GM18951 (cell line): Measurements from ENCODE around the gene USP50.
"Not testable (repeated sequence)": the region's sequence is repeated elsewhere in the genome, so short reads cannot be mapped to it uniquely, and the experiment has no call there.

ENCODE experiments used
- POLR2A ChIP-seq: IDR thresholded peaks from 4 replicates; pipeline ENCODE4 v1.6.1; 2011; ENCODE audit warnings: mild to moderate bottlenecking; ENCODE audit not compliant: insufficient read length, insufficient read depth; ENCODE audit errors: extremely low read depth
- in situ Hi-C: fragments of 300-500 bp; cut with MboI; formaldehyde crosslinking; loops from one replicate; pipeline ENCODE4 v1.12.0; 2022; ENCODE audit warnings: low sequenced_read_pairs, mixed read lengths, inconsistent platforms; ENCODE audit not compliant: unreplicated experiment

Gene USP50

DNA sequence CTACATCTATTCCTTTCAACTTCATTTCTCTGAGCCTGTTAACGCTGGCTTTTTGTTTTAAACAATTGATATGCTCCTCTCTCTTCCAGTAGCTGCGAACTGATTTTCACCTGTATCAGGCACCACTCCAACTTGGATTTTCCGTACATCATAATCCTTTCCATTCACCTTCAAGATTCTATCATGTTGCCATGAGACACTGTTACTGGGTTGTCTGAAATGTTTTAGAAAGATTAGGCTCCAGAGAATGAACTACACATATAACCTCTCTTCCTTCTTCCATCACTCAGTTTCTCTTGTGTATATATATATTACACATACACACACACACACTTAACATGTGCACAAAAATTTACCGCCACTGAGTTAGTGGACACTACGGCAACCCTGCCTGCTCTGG lies at the start of gene USP50:
Gene USP50, minus strand, starts transcription at position 101 of the 400 bp plus-strand sequence. CDS start 141 bp downstream, outside the sequence.
- in situ Hi-C loops, result no loop called here
- TF ChIP-seq POLR2A, result no peak

DNA sequence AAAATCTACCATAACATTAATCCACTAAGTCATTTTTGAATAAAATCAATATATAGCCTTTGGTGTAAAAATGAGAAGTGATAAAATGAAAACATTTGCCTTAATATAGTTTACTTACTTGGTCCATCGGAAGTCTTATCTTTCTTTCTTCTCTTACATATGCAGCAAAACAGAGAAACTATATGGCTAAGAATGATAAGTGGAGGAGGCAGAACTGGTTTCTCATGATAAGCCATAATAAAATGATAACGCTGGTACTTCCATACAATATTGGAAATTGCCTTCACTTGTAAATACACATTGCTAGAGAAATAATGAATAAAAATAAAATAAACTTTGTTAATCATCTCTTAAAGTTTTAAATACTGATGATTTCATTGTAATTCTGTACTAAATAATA lies 47.8 kb upstream of the USP50 start:
- TF ChIP-seq POLR2A, result no peak
- in situ Hi-C loops, result no loop called here

DNA sequence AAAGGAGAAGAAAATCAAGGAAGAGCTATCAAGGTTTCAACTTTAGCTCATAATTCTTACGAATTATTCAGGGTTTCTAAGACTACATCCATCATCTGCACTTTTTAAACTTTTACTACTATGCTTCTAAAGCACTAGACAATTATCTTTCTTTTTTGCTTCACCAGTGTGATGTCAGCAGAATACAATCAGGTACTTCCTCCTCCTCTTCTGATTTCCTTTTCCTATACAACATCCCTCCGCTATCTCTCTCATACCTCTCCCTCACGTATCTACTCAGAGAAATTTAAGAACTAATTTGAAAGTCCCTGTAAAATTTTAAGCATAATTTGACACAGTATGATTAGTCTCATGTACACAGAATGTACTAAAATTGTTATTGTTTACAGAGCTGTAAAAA lies 47.3 kb upstream of the USP50 start:
- no peak for TF ChIP-seq POLR2A
- in situ Hi-C loops, result no loop called here

DNA sequence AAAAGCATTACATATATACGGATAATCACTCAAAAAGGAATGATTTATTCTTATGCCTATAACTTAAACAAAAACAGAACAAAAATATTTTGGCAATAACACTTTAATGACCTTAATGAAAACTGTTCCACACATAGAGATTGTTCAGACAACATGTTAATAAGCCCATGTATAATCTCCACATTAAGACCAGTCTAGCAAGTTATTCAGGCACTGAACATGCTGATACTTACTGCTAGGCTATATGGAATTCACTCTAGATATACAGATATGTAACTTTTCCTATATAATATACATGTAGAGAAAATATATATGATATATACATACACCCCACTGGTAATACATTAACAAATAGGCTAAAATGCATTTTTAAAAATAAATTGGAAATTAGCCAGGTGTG lies 43.8 kb upstream of the USP50 start:
- in situ Hi-C loops, result no loop called here
- TF ChIP-seq POLR2A, result no peak

DNA sequence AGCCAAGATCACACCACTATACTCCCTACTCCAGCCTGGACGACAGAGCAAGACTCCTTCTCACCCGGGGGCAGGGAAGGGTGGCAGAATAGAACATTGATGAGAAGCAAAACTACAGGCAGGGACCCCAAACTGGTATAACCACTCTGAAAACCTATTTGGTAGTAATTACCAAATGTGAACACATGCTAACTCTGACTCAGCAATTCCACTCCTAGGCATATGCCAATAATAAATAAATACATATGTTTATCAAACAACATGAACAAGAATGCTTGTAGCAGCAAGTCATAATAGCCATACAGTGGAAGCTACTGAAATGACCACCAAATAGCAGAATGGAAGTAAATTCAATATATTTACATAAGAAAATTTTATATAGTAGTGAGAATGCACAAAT lies 31.0 kb upstream of the USP50 start:
- no peak for TF ChIP-seq POLR2A
- in situ Hi-C loops, result no loop called here

DNA sequence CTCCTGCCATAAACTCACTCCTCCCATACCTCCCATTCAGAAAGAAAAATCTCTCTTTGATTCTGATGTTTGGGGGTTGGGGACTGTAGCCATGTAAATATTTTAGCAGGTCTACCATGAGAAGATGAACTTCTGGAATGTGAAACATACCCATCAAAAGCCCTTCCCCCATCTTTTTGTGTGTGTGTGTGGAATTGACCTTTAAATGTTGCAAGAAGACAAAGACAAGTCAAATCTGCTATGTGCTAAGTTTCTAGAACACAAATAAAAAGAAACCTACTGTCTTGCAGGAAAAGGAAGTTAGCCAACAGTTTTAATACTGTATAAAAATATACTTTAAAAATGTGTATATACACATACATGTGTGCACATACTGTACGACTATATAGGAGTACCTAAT lies 29.7 kb upstream of the USP50 start:
- TF ChIP-seq POLR2A, result no peak
- in situ Hi-C loops, result no loop called here

DNA sequence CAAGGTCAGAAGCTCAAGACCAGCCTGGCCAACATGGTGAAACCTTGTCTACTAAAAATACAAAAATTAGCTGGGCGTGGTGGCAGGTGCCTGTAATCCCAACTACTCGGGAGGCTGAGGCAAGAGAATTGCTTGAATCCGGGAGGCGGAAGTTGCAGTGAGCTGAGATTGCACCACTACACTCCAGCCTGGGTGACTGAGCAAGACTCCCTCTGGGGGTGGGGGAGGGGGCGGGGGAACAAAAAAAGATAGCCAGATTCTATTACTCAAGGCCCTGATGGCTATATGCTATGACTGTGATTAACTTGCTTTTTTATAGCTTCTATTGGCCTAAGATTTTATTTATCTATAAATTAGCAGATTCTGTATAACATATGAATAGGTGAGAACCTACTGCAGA lies 27.4 kb upstream of the USP50 start:
- in situ Hi-C loops, result not testable (repeated sequence)

DNA sequence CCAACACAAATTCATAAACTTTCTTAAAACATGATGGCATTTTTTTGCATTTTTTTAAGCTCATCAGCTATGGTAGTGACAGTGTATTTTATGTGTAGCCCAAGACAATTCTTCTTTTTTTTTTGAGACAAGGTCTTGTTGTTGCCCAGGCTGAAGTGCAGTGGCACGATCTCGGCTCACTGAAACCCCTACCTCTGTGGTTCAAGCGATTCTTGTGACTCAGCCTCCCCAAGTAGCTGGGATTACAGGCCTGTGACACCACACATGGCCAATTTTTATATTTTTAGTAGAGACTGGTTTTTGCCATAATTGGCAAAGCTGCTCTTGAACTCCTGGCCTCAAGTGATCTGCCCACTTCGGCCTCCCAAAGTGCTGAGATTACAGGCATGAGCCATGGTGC lies 17.3 kb upstream of the USP50 start:
- no peak for TF ChIP-seq POLR2A
- in situ Hi-C loops, result no loop called here

DNA sequence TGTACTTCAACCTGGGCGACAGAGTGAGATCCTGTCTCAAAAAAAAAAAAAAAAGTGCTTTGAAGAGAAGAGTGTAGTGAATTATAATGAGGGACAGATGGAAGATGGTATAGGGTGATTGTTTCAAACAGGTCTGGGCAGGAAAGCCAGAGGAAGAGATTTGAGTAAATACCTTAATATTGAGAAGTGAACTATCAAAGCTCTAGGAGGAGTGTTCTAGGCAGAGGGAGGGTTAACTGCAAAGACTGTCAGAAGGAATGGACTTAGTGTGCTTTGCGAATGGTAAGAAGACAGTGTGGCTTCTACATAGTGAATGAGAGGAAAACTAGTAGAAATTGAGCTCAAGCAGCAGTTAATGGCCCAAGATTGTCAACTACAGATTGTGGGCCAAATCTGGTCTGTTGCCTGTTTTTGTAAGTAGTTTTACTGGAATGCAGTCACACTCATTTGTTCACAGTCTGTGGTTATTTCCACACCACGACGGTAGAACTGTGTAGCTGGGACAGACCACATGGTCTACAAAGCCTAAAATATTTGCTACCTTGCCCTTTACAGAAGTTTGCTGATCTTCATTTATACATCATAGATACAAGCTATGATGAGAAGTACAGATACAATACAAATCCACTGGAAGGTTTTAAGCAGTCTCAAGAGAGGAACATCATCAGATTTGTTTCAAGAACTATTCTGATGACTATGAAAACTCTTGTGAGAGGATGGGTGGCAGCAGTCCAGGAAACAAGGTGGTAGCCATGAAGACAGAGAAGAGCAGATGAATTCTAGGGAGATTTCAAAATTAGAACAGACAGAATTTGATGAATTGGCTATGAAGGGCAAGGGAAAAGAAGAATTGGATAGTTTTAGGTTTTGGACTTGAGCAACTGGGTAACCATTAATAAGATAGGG lies 16.5 kb upstream of the USP50 start:
- TF ChIP-seq POLR2A, result no peak

DNA sequence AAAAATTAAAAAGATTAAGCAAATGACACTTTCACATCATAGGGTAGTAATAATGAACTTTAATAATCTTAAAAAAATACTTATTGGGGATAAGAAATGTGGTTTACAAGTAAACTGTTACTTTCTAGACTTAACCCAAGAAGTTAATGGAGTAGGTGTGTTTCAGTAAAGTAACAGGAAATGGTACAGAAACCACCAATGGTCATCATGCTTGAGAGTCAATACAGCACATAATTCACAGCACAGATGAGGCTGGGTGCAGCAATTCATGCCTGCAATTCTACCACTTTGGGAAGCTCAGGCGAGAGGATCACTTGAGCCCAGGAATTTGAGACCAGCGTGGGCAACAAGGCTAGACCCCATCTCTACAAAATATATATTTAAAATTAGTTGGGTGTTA lies 11.5 kb upstream of the USP50 start:
- no peak for TF ChIP-seq POLR2A
- in situ Hi-C loops, result no loop called here

More for the DNA sequence above, 16.5 kb upstream of the USP50 start:
- in situ Hi-C loops, result no loop called here

DNA sequence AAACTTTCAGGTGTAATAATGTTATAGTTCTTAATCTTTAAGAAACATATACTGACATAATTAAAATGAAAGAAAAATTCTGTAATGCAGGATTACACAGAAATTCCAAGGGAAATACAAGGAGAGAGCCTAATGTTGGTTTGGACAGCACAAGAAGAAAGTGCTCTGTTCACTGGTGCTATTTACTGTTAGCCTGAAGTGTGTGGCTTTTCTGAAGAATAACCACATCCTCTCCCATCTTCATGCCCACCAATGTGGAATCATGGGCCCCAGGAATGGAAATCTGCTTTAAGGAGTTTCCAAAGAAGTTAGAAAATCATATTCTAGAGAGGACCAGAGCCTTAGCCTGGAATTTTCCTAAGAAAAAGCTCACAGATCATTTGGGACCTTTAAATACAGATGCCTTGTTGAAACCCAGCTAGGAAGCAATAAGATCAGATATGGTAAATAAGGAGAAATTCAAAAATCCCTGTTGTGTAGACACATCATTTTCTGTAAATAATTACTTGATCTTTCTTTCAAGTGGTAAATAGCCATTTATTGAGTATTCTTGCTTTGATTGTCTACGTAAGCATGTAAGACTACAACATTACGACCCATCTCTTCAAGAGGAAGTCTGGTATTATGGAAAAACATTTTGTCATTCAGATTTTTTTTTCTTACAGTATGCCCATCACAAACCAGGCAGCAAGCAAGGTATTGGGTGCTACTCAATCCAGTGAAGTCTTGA lies 10.3 kb upstream of the USP50 start:
- in situ Hi-C loops, result no loop called here
- no peak for TF ChIP-seq POLR2A

DNA sequence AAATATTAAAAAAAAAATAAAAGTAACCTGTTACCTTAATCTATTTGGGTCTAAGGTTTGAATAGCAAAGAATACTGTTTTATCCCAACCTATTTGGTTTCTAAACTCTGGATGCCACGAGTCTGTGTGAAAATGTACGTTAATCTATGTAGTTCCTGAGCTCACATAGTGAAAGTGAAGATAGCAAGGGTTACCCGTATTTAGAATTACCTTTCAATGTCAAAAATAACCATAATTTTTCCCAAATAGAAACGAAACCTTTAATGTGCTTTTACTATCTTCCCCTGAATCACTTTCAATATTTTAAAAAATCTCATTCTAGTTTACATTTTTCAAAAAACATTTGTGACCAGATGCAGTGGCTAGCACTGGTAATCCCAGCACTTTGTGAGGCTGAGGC lies 5.8 kb upstream of the USP50 start:
- in situ Hi-C loops, result no loop called here
- TF ChIP-seq POLR2A, result no peak

DNA sequence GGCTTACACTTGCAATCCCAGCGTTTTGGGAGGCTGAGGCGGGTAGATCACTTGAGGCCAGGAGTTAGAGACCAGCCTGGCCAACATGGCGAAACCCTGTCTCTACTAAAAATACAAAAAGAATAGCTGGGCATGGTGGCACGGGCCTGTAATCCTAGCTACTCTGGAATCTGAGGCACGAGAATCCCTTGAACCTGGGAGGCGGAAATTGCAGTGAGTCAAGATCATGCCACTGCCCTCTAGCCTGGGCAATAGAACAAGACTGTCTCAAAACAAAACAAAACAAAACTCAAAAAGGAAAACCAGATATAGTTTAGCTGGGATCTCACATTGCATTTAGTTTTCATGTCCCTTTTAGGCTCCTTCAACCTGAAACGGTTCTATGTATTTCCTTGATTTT lies 2.9 kb upstream of the USP50 start:
- in situ Hi-C loops, result no loop called here

DNA sequence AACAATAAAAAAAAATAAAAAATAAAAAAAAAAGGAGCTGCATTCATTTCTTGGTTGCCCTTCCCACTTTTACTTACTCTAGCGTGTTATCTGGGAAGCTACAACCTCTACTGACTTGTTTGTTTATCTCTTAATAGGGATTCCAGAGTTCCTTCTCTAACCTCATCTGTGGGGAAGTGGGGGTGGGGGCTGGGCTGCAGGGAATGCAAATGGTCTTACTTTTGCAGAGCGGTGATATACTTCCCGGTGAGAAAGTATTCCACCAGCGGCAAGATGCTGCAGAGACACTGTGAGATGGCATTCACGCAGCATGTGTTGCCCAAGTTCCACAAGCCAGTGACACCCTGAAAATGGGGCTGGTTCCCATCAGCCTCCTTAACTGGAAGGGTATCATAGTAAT lies 2.1 kb downstream of the USP50 start:
- TF ChIP-seq POLR2A, result no peak
- in situ Hi-C loops, result no loop called here

More for the DNA sequence above, 2.9 kb upstream of the USP50 start:
- TF ChIP-seq POLR2A, result no peak
